NCI-H446 (cell line): ENCODE results near the gene MTERF4.

ENCODE experiments used
- DNase-seq, 2 experiments: peaks; one replicate each; lab custom pipeline; 2025; lab: John Stamatoyannopoulos, UW

MTERF4 gene

DNA sequence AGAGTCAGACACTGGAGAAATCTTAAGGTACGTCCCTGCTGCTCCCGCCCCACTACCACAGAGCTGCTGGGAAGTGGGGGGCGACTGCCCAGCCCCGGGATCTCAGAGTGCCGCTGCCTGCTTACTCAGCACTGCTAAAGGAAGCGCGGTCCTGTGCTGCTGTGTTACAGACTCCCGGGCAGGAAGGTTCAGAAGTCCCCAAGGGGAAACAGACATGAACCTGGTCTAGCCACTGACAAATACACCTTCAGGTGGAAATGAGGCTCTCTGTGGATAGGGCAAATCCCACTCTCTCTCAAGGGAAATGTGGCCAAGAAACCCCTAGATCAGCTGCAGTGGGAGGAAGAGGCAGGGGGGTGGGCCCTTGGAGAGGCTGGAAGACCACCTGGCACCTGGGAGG lies 13.7 kb downstream of the MTERF4 start:
- DNase-seq: no peak

DNA sequence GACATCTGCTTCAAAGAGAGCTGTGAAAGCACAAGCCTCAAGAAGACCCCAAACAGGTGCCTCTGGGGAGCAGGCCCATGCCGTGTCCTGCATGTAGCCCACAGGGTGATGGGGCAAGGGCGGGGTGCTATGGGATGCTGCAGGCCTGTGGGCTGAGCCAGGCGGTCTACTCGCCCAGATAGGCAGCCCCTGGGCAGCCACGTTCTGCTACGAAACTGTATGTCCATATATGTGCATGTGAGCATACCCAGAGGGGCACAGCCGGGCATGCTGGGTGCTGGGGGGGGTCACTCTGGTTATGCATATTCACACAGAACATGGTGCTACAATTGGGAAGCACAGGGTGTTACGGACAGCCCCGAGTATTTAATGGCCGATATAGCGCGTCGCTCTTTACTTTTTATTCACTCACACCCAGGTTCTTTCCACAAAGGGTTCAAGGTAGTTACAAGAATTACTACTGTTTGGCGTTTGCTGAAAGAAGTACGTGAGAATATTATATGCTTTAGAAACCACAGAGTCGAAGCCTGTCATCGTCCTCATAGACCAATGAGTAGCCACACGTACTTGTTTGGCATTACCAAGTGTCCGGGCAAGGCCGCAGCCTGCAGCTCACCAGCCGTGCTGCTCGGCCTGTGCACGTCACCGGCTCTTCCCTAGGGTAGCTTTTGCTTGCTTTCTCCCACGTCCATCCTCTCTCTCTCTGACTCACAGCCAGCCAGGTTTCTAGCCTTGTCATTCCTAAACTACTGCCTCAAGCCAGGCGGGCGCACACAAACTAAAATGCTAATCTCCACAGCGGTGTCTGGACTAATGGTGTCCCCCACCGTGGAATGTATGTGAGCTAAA lies 14.4 kb downstream of the MTERF4 start:
- DNase-seq: no peak

DNA sequence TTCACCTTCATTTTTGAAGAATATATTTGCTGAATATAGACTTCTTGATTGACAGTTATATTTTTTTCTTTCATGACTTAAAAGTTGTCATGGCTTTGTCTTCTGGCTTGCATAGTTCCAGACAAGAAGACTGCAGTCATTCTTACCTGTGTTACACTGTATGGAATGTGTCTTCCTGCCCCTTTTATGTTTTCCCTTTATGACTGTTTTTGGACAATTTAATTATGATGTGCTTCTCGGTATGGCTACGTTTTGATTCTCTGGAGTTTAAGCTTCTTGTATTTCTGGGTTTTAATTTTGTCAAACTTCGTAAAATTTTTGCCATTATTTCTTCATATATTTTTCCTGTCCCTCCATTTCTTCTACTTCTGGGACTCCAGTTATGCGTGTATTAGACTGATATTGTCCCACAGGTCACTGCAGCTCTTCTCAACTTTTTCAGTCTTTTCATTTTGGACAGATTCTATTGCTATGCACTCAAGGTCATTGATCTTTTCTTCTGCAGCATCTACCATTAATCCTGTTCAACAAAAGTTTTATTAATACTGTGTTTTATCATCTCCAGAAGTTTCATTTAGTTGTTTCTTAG lies 17.1 kb downstream of the MTERF4 start:
- DNase-seq: no peak

DNA sequence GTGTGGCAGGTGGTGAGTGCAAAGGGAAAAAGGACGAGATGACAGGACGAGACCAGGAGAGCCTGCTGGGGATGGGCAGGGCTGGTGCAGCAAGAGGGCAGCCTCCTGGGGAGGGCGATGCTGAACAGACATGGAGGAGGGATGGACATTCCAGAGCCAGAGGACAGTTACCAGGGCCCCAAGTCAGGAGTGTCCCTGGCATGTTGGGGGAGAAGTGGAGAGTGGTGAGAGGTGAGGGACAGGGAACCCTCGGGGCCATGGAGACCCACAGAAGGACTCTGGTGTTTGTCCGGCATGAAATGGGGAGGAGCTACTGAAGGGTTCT lies 19.0 kb downstream of the MTERF4 start:
- DNase-seq: no peak

DNA sequence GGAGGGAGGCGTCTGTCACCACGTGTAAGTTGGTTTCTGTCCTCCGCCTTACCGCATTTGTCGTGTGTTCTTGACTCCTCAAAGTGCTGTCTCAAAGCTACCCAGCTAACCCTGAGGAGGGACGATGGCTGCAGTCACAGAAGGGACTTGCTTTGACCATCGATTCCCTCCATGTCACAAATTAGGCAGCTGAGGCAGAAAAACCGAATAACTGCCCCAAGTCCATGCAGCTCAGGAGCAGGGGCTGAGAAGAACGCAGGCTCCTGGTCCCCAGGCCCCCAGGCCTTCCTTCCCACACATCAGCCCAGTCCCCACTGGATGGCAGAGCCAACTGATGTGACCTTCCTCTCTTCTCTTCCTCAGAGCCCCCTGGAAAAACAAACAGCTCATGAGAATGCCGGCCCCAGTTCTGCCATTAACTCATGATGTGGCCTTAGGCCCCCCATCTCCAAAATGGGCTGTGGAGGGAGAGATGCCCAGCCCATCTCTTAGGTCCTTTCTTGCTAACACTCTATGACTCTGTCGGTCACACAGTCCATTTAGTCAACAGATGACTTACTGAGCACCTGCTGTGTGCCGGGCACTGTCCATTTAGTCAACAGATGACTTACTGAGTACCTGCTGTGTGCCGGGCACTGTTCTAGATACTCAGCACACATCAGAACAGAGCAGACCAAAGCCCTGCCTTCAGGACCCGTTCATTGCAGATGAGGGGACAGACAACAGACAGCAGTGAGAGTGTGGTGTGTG lies 19.6 kb downstream of the MTERF4 start:
- no peak for DNase-seq

DNA sequence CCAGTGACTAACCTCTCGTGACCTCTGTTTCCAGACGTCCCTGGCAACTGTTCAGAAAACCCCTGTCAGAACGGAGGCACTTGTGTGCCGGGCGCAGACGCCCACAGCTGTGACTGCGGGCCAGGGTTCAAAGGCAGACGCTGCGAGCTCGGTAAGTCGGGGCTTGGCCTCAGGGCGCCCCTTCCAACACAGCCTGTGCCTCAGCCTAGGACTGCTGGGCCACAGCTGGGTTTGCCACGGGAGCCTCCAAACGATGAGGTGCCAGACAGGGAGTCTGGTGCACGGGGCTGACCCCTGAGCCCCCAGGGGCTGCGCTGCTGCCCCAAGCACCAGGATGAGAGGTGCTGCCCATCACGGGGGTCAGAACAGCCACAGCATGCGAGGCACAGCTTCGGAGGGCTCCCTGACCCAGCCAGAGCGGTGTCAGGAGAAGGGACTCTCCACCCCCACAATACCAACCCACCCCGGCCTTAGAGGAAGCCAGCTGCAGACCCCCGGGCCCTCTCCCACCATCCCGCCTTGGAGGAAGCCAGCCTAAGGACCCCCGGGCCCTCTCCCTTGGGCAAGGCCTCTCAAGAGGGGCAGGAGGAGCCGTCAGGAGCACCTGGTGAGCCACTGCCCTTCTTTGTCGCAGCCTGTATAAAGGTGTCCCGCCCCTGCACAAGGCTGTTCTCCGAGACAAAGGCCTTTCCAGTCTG lies 20.3 kb downstream of the MTERF4 start:
- DNase-seq: no peak

DNA sequence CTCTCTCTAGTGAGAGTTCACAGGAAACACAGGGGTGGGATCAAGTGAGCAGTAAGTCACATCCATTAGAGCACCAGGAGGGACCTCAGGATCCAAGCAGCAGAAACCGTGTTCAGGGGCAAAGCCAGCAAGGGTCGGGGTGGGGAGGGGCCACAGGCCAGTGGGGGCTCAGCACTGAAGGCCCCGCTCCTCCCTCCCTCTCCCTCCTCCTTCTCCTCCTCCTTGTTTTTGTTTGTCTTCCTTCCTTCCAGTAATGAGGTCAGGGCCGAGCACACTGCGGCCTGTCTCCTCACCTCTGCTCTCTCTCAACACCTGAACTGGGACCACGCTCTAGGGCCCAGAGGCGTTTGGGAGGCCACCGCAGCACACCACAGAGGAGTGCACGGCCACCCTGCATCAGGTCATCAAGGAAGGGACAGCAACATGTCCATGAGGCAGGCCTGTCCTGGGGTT lies 20.9 kb downstream of the MTERF4 start:
- DNase-seq: no peak

DNA sequence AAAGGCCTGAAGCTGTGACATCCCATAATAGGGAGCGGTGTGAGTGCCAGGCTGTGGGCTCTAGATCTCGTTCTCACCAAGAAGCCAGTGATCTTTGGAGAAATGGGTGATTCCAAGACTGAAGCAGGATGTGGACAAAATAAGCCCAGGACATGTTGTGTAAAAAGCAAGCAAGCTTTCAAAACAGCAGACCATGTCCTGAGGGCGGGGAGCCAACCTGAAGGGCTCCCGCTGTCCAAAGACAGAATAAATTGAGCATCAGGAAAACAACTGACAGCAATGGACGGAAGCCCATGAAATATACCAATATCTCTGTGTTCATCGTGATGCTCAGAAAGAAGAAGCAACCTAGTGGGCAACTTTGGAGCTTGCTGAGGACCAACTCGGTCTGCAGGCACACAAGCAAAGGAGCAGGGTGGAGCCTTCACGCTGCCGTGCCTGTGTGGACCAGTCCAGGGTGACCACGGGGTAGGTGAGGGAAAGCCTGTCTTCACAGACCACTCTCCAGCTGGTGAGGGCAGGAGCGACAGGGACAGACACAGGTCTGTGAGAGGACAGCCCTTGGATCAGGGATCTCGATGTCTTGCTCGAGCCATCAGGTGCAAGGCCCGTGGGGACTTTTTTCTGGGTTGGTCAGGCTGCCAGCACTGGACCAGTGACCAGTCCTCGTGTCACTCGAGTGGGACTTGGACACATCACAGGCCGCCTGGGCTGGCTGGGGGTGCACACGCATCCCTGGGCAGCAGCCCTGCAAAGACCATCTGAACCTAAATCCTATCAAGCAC lies 21.5 kb downstream of the MTERF4 start:
- DNase-seq: no peak

DNA sequence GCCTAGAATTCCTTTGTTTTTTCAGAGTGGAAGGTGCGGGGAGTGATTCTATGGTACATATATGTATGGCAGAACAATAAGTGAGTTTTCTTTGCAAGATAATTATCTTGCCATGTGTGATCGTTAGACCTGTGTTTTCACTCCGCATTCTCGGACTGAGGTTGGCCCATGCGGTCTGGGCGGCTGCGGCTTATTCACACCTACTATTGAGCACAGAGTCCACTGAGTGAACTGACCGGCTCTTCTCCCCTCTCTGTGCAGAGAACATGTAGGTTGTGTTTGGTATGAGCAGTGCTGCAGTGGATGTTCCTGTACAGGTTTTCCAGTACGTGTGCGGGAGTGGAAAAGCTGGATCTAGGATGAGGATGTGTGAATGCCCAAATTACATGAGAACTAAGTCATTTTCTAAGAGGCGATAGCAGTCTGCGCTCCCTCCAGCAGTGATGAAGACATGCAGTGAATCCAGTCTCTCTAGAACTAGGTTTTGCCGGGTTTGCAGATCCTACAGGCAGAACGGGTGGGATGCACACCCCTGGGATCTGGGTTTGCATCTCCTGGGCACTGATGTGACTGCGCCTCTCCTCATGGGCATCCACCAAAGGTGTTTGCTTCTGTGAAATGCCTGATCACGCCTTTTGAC lies 27.1 kb downstream of the MTERF4 start:
- DNase-seq: no peak

DNA sequence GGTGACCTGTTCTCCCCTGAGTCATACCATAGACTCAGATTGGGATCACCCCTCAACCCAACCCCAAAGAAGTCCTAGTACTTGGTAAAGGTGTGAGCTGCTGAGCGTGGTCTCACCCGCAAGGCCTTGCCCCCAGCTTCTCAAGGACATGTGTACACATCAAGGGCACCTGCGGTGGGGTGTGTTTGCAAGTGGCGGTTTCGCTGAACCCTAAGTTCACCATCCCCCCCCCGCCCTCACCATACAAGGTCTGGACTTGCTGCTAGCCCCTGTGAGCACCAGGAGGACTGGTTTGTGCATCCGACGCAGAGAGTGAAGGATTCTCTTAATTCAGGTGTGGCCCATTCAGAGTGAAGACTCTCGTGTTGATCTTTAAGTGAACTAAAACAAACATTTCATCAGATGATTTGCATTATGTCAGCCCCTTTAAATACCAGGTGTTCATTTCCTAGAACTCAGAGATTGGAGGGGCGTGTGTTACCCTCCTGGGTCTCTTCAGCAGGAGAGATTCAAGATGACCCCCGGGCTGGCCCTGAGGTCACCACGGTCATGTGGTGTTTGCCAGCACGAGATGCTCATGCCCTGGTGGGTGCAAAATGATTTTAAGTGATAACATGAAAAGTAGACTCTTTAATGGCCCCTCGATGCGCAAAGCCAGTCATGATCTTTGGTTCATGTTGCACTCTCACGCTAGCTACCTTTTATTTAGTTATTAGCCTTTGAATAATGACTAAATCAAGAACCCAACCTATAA lies 27.8 kb downstream of the MTERF4 start:
- DNase-seq: no peak

DNA sequence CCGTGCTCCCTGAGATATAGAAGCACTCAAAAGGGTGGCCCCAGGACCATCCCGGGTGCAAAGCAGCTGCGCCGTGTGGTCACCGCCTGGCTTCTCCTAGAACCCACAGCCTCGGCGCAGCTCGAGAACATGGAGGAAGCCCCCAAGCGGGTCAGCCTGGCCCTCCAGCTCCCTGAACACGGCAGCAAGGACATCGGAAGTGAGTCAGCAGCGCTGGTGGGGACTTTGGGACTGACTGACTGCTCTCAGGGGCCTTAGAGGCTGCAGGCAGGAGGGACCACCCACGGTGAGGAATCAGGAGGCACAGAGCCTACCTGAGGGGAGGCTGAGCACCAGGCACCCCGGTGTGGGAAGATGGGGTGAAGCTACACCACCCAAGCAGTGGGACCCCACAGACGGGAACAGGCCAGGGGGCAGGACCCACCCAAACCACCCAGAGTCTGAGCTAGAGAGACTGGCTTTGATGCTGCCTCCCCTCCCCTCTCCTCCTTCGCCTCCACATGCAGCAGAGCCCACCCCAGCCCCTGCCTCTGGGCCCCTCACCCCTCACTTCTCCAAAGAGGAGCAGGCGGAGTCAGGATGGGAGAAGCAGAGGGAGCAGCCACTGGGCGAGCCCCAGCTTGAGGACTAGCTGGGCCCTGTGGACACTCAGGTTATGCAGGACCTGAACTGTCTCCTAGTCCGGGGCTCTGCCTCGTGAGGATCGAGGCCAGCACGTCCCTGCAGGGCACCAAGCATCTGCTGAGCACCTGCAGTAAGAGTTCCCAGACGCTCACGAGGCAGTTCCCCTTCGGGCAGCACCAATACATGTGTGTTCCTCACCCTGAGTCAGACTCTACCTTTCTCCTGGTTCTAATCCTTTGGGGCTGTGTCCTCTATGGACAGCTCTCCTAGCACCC lies 28.7 kb downstream of the MTERF4 start:
- no peak for DNase-seq

DNA sequence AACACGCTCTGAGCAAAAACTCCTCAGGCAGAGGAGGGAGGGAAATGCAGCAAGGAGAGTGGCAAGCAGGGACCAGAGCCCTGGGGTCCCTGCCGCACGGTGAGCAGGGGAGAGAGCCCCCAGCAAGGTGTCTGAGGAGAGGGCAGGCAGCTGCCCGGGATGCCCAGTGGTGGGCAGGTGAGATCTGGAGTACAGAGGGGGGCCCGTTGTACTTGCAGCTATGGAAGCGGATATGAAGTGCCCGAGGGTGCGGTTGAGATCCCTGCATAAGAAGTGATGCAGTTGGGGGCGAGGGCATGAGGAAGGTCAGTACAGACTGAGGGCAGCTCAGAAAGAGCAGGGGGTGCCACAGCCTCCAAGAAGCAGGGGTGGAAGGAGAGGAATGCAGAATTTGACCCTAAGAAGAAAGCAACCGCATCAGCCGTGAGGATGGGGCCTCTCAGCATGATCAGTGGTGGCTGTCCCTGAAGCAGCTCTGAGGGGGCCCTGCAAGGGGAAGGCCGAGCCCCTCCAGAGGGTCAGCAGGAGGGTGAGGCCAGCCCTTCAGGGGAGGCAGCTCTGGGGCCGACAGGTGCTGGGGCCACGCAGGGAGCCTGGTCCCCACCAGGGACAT lies 29.4 kb downstream of the MTERF4 start:
- no peak for DNase-seq

DNA sequence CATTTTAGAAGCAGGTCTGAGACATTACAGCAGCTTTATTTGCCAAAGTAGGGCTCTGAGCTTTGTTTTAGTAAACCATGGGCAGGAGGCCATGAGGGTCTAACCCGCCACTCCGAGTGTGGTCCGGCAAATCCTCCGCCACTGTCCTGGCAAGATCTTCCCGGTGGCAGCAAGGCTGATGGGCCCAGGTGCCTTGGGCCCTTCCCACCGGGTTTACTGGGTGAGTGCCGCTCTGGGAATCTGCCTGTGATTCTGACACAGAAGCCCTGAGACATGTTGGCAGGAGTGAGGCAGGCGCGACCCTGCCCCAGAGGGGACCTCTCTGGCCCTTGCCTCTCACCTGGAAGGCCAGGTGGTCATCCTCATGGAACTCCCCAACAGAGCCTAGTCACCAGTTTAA lies 29.9 kb downstream of the MTERF4 start:
- no peak for DNase-seq

DNA sequence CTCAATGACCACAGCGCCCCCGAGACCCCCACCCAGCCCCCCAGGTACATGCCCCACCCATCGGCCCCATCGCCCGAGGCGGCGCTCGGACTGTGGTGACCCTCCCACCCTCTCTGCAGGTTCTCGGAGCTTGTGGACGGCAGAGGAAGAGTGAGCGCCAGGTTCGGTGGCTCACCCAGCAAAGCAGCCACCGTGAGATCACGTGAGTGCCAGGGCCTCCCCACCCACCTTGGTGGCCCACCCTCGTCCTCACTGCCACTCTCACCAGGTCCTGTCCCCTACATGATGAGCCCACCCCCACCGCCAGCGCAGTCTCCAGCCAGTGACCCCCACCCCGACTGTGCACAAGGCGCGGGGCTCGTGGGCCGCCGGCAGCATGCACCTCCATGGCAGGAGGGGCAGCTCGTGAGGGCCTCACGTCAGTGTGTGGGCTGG lies 30.4 kb downstream of the MTERF4 start:
- no peak for DNase-seq

DNA sequence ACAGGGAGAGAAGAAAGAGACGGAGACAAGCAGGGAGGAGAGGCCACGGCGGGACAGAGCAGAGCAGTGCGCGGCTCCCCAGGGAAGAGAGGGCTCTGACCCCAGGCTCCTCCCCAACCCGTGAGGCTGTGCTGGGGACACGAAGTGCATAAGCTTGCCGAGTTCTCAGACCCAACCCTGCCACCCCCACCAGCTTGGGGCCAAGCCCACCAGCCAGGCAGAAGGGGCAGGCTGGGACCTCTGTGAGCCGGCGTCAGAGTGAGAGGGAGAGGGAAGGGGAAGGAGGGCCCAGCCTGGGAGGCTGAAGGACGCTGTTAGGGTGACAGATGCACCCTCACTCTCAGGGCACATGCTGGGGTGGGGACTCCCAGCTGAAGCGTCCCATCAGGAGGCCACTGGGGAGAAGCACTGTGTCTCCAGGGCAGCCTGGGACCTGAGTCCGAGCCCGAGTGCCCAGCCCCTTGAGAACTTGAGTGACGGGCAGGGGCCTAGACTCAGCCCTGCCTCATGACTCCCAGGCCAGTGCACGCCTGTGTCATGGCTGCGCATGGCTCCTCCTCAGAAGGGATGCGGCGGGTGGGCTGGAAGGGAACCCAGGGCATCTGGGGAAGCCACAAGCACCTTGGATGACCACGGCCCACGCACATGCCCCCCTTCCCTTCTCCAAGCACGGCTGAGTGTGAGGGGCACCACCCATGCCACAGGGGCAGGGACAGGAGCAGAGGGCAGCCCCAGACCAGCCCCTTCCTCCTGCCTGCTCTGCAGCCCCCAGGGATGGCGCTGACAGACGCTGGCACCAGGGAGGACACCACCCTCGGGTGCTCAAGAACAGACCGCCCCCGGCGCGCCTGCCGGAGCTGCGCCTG lies 31.0 kb downstream of the MTERF4 start:
- DNase-seq: no peak

DNA sequence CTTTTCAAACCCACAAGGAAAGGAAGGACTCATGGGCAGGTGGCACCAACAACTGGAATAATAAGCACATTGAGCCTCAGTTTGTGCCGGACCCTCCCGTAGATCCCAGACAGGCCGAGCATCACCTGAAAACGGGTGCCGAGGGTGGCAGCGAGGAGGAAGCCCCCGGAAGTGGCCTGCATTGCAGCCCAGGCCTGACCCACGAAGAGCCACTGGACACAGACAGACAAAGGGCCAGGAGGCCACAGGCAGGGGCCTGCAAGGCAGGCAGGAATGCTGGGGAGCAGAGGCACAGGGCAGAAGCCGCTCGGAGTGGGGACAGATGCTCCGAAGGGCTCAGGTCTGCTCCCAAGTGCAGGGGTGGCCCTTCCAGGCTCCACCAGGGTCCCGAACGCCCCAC lies 31.7 kb downstream of the MTERF4 start:
- DNase-seq: no peak

DNA sequence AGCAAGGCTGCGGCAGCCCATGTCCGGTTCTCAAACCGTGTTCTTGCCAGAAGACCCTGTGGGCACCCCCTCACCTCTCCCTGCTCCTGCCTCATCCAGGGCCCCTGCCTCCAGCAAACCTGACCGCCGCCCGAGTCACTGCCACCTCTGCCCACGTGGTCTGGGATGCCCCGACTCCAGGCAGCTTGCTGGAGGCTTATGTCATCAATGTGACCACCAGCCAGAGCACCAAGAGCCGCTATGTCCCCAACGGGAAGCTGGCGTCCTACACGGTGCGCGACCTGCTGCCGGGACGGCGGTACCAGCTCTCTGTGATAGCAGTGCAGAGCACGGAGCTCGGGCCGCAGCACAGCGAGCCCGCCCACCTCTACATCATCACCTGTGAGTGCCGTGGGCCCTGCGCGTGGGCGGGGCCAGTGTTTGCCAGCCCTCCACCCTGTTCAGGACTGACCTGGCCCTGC lies 32.2 kb downstream of the MTERF4 start:
- no peak for DNase-seq
